Measurements from ENCODE around the gene SIMC1. TPM values are rescaled to one million over a fixed set of nuclear protein-coding genes. Genes with fewer than 3 reads are reported as not detected.
"Not testable (repeated sequence)": the region's sequence is repeated elsewhere in the genome, so short reads cannot be mapped to it uniquely, and the experiment has no call there.

Gene SIMC1
- total RNA-seq, 2 experiments from 2014 or later, result 24.0 to 27.6 TPM

- H3K36me3 Mint-ChIP-seq (ENCODE audit: low read depth); ATAC-seq; POLR2A ChIA-PET; H3K4me1 Mint-ChIP-seq; H3K27me3 Mint-ChIP-seq; H3K9me3 Mint-ChIP-seq (ENCODE audit: low read depth); H3K27ac Mint-ChIP-seq; H3K4me3 Mint-ChIP-seq; CTCF ChIA-PET; DNase-seq; intact Hi-C loops (cut with DNase I, micrococcal nuclease): not testable (repeated sequence)
Measured at GRCh38 chr5:176253370-176254065, 15.3 kb downstream of the SIMC1 start.

GRCh38 chr5:176254066-176254393 is 15.8 kb downstream of the SIMC1 start:
- H3K27me3 Mint-ChIP-seq, H3K4me1 Mint-ChIP-seq: not testable (repeated sequence)

GRCh38 chr5:176257871-176258505 is 19.8 kb downstream of the SIMC1 start:
- H3K27me3 Mint-ChIP-seq; POLR2A ChIA-PET; intact Hi-C loops (cut with DNase I, micrococcal nuclease); H3K4me1 Mint-ChIP-seq; DNase-seq; H3K9me3 Mint-ChIP-seq (ENCODE audit: low read depth); ATAC-seq; H3K27ac Mint-ChIP-seq; CTCF ChIA-PET; H3K4me3 Mint-ChIP-seq: not testable (repeated sequence)
- H3K36me3 Mint-ChIP-seq (ENCODE audit: low read depth), result peaks cover 15% of the 10 kb centered on the region

More at GRCh38 chr5:176254066-176254393, 15.8 kb downstream of the SIMC1 start:
- ATAC-seq; H3K9me3 Mint-ChIP-seq (ENCODE audit: low read depth); CTCF ChIA-PET; H3K27ac Mint-ChIP-seq; intact Hi-C loops (cut with DNase I, micrococcal nuclease); DNase-seq; H3K4me3 Mint-ChIP-seq; POLR2A ChIA-PET; H3K36me3 Mint-ChIP-seq (ENCODE audit: low read depth): not testable (repeated sequence)

GRCh38 chr5:176260682-176261081 is 22.5 kb downstream of the SIMC1 start:
- H3K9me3 Mint-ChIP-seq (ENCODE audit: low read depth); H3K4me3 Mint-ChIP-seq; intact Hi-C loops (cut with DNase I, micrococcal nuclease); ATAC-seq; CTCF ChIA-PET; H3K4me1 Mint-ChIP-seq; H3K27me3 Mint-ChIP-seq; POLR2A ChIA-PET; DNase-seq; H3K27ac Mint-ChIP-seq: not testable (repeated sequence)
- peaks cover 27% of the 10 kb centered on the region for H3K36me3 Mint-ChIP-seq (ENCODE audit: low read depth)

GRCh38 chr5:176266448-176266847 is 28.2 kb downstream of the SIMC1 start:
- intact Hi-C loops (cut with DNase I, micrococcal nuclease); H3K27me3 Mint-ChIP-seq; POLR2A ChIA-PET; CTCF ChIA-PET; H3K4me3 Mint-ChIP-seq; DNase-seq; H3K9me3 Mint-ChIP-seq (ENCODE audit: low read depth): not testable (repeated sequence)
- peaks cover 27% of the 10 kb centered on the region for H3K36me3 Mint-ChIP-seq (ENCODE audit: low read depth)
- peaks cover 10% of the 10 kb centered on the region for H3K4me1 Mint-ChIP-seq
- H3K27ac Mint-ChIP-seq, result peak overlapping the region; percentile 72
- ATAC-seq, result peak; percentile 99

GRCh38 chr5:176289018-176289417 is 50.8 kb downstream of the SIMC1 start:
- POLR2A ChIA-PET; H3K9me3 Mint-ChIP-seq (ENCODE audit: low read depth); H3K4me3 Mint-ChIP-seq; intact Hi-C loops (cut with DNase I, micrococcal nuclease); ATAC-seq; H3K27ac Mint-ChIP-seq; H3K27me3 Mint-ChIP-seq; DNase-seq; H3K4me1 Mint-ChIP-seq; H3K36me3 Mint-ChIP-seq (ENCODE audit: low read depth): not testable (repeated sequence)
- CTCF ChIA-PET, result interaction anchor here (0.7 kb wide), 1 partner anchor 1921 kb away, joined by 7 read pairs; no protein-coding TSS in a partner anchor

- CTCF ChIA-PET, result interaction anchor here (0.7 kb wide), 1 partner anchor 1922 kb away, joined by 7 read pairs; no protein-coding TSS in a partner anchor
- H3K4me1 Mint-ChIP-seq; intact Hi-C loops (cut with DNase I, micrococcal nuclease); DNase-seq; H3K27ac Mint-ChIP-seq; ATAC-seq; H3K36me3 Mint-ChIP-seq (ENCODE audit: low read depth); H3K4me3 Mint-ChIP-seq; POLR2A ChIA-PET; H3K27me3 Mint-ChIP-seq; H3K9me3 Mint-ChIP-seq (ENCODE audit: low read depth): not testable (repeated sequence)
Measured at GRCh38 chr5:176290057-176290840, 52.0 kb downstream of the SIMC1 start.

- peaks cover 35% of the 10 kb centered on the region for H3K36me3 Mint-ChIP-seq (ENCODE audit: low read depth)
- H3K9me3 Mint-ChIP-seq (ENCODE audit: low read depth); POLR2A ChIA-PET; H3K4me3 Mint-ChIP-seq; H3K27ac Mint-ChIP-seq; H3K27me3 Mint-ChIP-seq; CTCF ChIA-PET; H3K4me1 Mint-ChIP-seq; ATAC-seq; intact Hi-C loops (cut with DNase I, micrococcal nuclease); DNase-seq: not testable (repeated sequence)
Measured at GRCh38 chr5:176305356-176305755, 67.1 kb downstream of the SIMC1 start.

GRCh38 chr5:176317534-176318374 is 79.5 kb downstream of the SIMC1 start:
- no peak for ATAC-seq
- ChIA-PET POLR2A (no interaction called here), CTCF (no interaction called here)
- intact Hi-C loops (cut with DNase I, micrococcal nuclease), result no loop called here
- Mint-ChIP-seq H3K27me3 (no peaks in the 10 kb centered on the region), H3K4me1 (no peaks in the 10 kb centered on the region), H3K4me3 (no peak overlapping the region), H3K36me3 (ENCODE audit: low read depth) (peaks cover 20% of the 10 kb centered on the region), H3K27ac (no peak overlapping the region), H3K9me3 (ENCODE audit: low read depth) (no peaks in the 10 kb centered on the region)
- DNase-seq, result no peak

GRCh38 chr5:176319827-176320554 is 81.8 kb downstream of the SIMC1 start:
- Mint-ChIP-seq H3K27ac (no peak overlapping the region), H3K36me3 (ENCODE audit: low read depth) (peaks cover 16% of the 10 kb centered on the region), H3K9me3 (ENCODE audit: low read depth) (no peaks in the 10 kb centered on the region), H3K4me1 (no peaks in the 10 kb centered on the region), H3K27me3 (no peaks in the 10 kb centered on the region), H3K4me3 (no peak overlapping the region)
- ATAC-seq, result no peak
- POLR2A ChIA-PET, result no interaction called here
- DNase-seq, result no peak
- CTCF ChIA-PET, result interaction anchor here (0.6 to 1.0 kb wide), 3 partner anchors 9 to 687 kb away, joined by 3 read pairs; no protein-coding TSS in a partner anchor
- intact Hi-C loops (cut with DNase I, micrococcal nuclease), result no loop called here

GRCh38 chr5:176320577-176320976 is 82.4 kb downstream of the SIMC1 start:
- Mint-ChIP-seq H3K27ac (no peak overlapping the region), H3K9me3 (ENCODE audit: low read depth) (no peaks in the 10 kb centered on the region), H3K4me1 (no peaks in the 10 kb centered on the region), H3K4me3 (no peak overlapping the region), H3K36me3 (ENCODE audit: low read depth) (peaks cover 12% of the 10 kb centered on the region), H3K27me3 (no peaks in the 10 kb centered on the region)
- ATAC-seq, result no peak
- CTCF ChIA-PET, result interaction anchor here (0.6 to 1.0 kb wide), 2 partner anchors 14 to 688 kb away, joined by 3 read pairs; no protein-coding TSS in a partner anchor
- intact Hi-C loops (cut with DNase I, micrococcal nuclease), result no loop called here
- POLR2A ChIA-PET, result no interaction called here
- DNase-seq, result no peak
